ENCODE results near the gene ADCY4. TPM values are rescaled to one million over a fixed set of nuclear protein-coding genes. Genes with fewer than 3 reads are reported as not detected.

The ADCY4 gene
- total and polyA plus RNA-seq, 10 of the 15 experiments (the other 5 are each of a cell fraction or from before 2014, with no cell fraction given): 0.05 to 0.87 (median 0.21) TPM; not detected in 1

GRCh38 chr14:24361326-24361725 is 26.5 kb upstream of the ADCY4 start:
- no peak overlapping the region for H3K4me2 ChIP-seq (ENCODE audit: control insufficient read depth, insufficient read depth)
- ATAC-seq (no peak), DNase-seq (ENCODE audit: low read depth, low spot score) (no peak), FAIRE-seq (no peak)
- peaks cover 9% of the 10 kb centered on the region for H3K4me1 ChIP-seq (ENCODE audit: control insufficient read depth, insufficient read depth, low read length)
- ChIA-PET RAD21 (ENCODE audit: unreplicated experiment) (interaction anchor here (1.1 to 3.0 kb wide), 5 partner anchors 18 to 76 kb away, joined by 3 to 23 read pairs (median 4); no protein-coding TSS in a partner anchor), POLR2A (interaction anchor here (1.2 to 2.2 kb wide), 4 partner anchors 21 to 70 kb away, joined by 3 to 8 read pairs (median 4); partner anchors contain the start of genes KHNYN and RIPK3), CTCF (interaction anchor here (0.6 to 7.7 kb wide), 10 partner anchors 9 to 75 kb away, joined by 3 to 79 read pairs (median 6); partner anchors contain the start of gene KHNYN), SMC1A (ENCODE audit: uncharacterized antibody, unreplicated experiment) (interaction anchor here (1.1 to 2.0 kb wide), 9 partner anchors 9 to 75 kb away, joined by 3 to 15 read pairs (median 6); partner anchors contain the start of gene RIPK3)
- H3K4me3 ChIP-seq: no peak overlapping the region
- H3K27me3 ChIP-seq (replicated peaks in 1 of 2; ENCODE audit: control insufficient read depth in 2 of 2, insufficient read depth in 2 of 2, low read length in 1 of 2): no peaks in the 10 kb centered on the region; a peak in 1 of 4 replicates
- H3K79me2 ChIP-seq (ENCODE audit: control insufficient read depth, insufficient read depth, low read length): no peaks in the 10 kb centered on the region
- no peaks in the 10 kb centered on the region for H4K20me1 ChIP-seq (ENCODE audit: control insufficient read depth, insufficient read depth)
- H3K9ac ChIP-seq (ENCODE audit: control insufficient read depth, insufficient read depth, low read length): no peak overlapping the region
- intact Hi-C loops (cut with micrococcal nuclease; ENCODE audit: unreplicated experiment): no loop called here
- H3K9me3 ChIP-seq (replicated peaks; ENCODE audit: control insufficient read depth, insufficient read depth, low read length): no peaks in the 10 kb centered on the region
- no peaks in the 10 kb centered on the region for H3K36me3 ChIP-seq (ENCODE audit: control insufficient read depth in 2 of 2, insufficient read depth in 2 of 2, low read length in 1 of 2)
- H3K27ac ChIP-seq (ENCODE audit: control insufficient read depth, insufficient read depth): no peak overlapping the region
- 82% methylated on average over 2 of the region's 2 CpGs for WGBS (ENCODE audit: insufficient coverage, insufficient replicate concordance, low lambda C conversion rate, missing lambda C conversion rate)
- in situ Hi-C loops (cut with MboI): no loop called here
- H2AFZ ChIP-seq (ENCODE audit: control insufficient read depth, low read depth, low read length): no peak overlapping the region
- BruUV-seq (replicated peaks): no TSS peak
- TF ChIP-seq NR2C2 (IDR thresholded peaks at IDR 0.05; ENCODE audit: borderline replicate concordance, control insufficient read depth, insufficient read length, low read depth): no peak
- TF ChIP-seq BACH1 (IDR thresholded peaks at IDR 0.05; ENCODE audit: borderline replicate concordance): no peak
- TF ChIP-seq, protein P1, sequence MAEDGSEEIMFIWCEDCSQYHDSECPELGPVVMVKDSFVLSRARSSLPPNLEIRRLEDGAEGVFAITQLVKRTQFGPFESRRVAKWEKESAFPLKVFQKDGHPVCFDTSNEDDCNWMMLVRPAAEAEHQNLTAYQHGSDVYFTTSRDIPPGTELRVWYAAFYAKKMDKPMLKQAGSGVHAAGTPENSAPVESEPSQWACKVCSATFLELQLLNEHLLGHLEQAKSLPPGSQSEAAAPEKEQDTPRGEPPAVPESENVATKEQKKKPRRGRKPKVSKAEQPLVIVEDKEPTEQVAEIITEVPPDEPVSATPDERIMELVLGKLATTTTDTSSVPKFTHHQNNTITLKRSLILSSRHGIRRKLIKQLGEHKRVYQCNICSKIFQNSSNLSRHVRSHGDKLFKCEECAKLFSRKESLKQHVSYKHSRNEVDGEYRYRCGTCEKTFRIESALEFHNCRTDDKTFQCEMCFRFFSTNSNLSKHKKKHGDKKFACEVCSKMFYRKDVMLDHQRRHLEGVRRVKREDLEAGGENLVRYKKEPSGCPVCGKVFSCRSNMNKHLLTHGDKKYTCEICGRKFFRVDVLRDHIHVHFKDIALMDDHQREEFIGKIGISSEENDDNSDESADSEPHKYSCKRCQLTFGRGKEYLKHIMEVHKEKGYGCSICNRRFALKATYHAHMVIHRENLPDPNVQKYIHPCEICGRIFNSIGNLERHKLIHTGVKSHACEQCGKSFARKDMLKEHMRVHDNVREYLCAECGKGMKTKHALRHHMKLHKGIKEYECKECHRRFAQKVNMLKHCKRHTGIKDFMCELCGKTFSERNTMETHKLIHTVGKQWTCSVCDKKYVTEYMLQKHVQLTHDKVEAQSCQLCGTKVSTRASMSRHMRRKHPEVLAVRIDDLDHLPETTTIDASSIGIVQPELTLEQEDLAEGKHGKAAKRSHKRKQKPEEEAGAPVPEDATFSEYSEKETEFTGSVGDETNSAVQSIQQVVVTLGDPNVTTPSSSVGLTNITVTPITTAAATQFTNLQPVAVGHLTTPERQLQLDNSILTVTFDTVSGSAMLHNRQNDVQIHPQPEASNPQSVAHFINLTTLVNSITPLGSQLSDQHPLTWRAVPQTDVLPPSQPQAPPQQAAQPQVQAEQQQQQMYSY (CRISPR knock-in tag; IDR thresholded peaks at IDR 0.05): no peak
- no peak for TF ChIP-seq ZSCAN29 (IDR thresholded peaks at IDR 0.05)
- no peak for TF ChIP-seq RB1 (IDR thresholded peaks at IDR 0.05; ENCODE audit: borderline replicate concordance)
- no peak for TF ChIP-seq NR2C1 (IDR thresholded peaks at IDR 0.05)
- TF ChIP-seq TCF7 (IDR thresholded peaks at IDR 0.05; ENCODE audit: borderline replicate concordance): no peak
- TF ChIP-seq CHD1 (IDR thresholded peaks at IDR 0.05; ENCODE audit: low read depth, low read length): no peak
- no peak for TF ChIP-seq CEBPB (IDR thresholded peaks at IDR 0.05; ENCODE audit: borderline replicate concordance in 1 of 2, low read depth in 2 of 2, low read length in 2 of 2)
- TF ChIP-seq, protein P2, sequence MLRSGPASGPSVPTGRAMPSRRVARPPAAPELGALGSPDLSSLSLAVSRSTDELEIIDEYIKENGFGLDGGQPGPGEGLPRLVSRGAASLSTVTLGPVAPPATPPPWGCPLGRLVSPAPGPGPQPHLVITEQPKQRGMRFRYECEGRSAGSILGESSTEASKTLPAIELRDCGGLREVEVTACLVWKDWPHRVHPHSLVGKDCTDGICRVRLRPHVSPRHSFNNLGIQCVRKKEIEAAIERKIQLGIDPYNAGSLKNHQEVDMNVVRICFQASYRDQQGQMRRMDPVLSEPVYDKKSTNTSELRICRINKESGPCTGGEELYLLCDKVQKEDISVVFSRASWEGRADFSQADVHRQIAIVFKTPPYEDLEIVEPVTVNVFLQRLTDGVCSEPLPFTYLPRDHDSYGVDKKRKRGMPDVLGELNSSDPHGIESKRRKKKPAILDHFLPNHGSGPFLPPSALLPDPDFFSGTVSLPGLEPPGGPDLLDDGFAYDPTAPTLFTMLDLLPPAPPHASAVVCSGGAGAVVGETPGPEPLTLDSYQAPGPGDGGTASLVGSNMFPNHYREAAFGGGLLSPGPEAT (IDR thresholded peaks at IDR 0.05; ENCODE audit: low read depth): no peak
- TF ChIP-seq ZNF384 (IDR thresholded peaks at IDR 0.05; ENCODE audit: borderline replicate concordance, low read depth, low read length): no peak
- TF ChIP-seq ZNF592 (IDR thresholded peaks at IDR 0.05): no peak
